ENCODE measurements around the gene SPEM1.

- TF ChIP-seq POLR2AphosphoS5 (IDR thresholded peaks at IDR 0.05; ENCODE audit: low read depth, low read length) (no peak), POLR2A (IDR thresholded peaks at IDR 0.05; ENCODE audit: low read depth, low read length) (peak; percentile 40; the same call in 1 of the 2 replicates), TAF1 (IDR thresholded peaks at IDR 0.05; ENCODE audit: borderline replicate concordance, low read depth, low read length) (no peak)
Observed at GRCh38 chr17:7435676-7436555, 15.8 kb downstream of the SPEM1 start.
